OCI-LY7 (cell line): Measurements from ENCODE around the gene DNAJC24.

Experiments
- EZH2phosphoT487 ChIP-seq: fragments of 200-600 bp; sonication (generic); IDR thresholded peaks from 2 replicates; pipeline ENCODE4 v1.6.1; 2018; ENCODE audit warnings: low read depth, borderline replicate concordance, mild to moderate bottlenecking, mixed run types, antibody characterized with exemption, low read length, moderate library complexity, mixed read lengths
- TF ChIP-seq, protein P1 (sequence below): fragments of 200-600 bp; sonication (generic); conservative IDR thresholded peaks from 2 replicates; pipeline ENCODE4 v1.5.1; 2014; ENCODE audit warnings: mild to moderate bottlenecking, antibody characterized with exemption, low read length, moderate library complexity, mixed read lengths

DNA sequence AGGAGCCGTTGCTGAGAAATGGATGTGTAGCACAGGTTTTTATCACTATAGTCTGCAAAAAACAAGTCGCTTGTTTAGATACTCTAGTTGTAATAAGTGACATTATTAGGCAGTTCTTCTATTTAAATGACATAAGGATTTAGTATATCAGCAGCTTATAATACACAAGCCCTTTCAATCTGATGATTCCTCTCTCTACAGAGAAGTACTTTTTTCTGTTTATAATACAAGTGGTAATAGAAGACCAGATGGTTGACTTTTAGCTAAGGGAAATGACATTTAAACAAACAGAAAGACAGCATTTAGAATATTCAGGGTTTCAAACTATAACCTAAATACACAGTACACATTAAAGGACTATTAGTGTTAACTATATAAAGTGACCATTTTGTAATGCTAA lies 79.4 kb downstream of the DNAJC24 start:
- TF ChIP-seq, protein P1, sequence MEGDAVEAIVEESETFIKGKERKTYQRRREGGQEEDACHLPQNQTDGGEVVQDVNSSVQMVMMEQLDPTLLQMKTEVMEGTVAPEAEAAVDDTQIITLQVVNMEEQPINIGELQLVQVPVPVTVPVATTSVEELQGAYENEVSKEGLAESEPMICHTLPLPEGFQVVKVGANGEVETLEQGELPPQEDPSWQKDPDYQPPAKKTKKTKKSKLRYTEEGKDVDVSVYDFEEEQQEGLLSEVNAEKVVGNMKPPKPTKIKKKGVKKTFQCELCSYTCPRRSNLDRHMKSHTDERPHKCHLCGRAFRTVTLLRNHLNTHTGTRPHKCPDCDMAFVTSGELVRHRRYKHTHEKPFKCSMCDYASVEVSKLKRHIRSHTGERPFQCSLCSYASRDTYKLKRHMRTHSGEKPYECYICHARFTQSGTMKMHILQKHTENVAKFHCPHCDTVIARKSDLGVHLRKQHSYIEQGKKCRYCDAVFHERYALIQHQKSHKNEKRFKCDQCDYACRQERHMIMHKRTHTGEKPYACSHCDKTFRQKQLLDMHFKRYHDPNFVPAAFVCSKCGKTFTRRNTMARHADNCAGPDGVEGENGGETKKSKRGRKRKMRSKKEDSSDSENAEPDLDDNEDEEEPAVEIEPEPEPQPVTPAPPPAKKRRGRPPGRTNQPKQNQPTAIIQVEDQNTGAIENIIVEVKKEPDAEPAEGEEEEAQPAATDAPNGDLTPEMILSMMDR = no peak
- TF ChIP-seq EZH2phosphoT487 = no peak
